H9 (cell line): ENCODE data around the gene INSYN2B. TPM values are rescaled to one million over a fixed set of nuclear protein-coding genes. Genes with fewer than 3 reads are reported as not detected.

Source experiments
- DNase-seq: peaks from one replicate; pipeline ENCODE4 v3.0.0-alpha.2; 2017
- H2AFZ ChIP-seq: one replicate; pipeline ENCODE4 v1.6.1; 2013; ENCODE audit warnings: mild to moderate bottlenecking, low read length, control low read depth, moderate library complexity
- H2AK5ac ChIP-seq: 2 replicates; pipeline ENCODE4 v1.6.1; 2013; ENCODE audit warnings: low read length, control low read depth, mixed read lengths; ENCODE audit not compliant: insufficient read length
- H2BK120ac ChIP-seq: one replicate; pipeline ENCODE4 v1.6.1; 2013; ENCODE audit warnings: low read depth, mild to moderate bottlenecking, low read length, control low read depth, inconsistent platforms; ENCODE audit not compliant: poor library complexity, severe bottlenecking
- H2BK12ac ChIP-seq: 2 replicates; pipeline ENCODE4 v1.6.1; 2013; ENCODE audit warnings: low read length, control low read depth, mixed read lengths, low read depth; ENCODE audit not compliant: insufficient read length
- H2BK15ac ChIP-seq: 2 replicates; pipeline ENCODE4 v1.6.1; 2013; ENCODE audit warnings: low read depth, low read length, control low read depth
- H2BK20ac ChIP-seq: one replicate; pipeline ENCODE4 v1.6.1; 2013; ENCODE audit warnings: low read depth, mild to moderate bottlenecking, low read length, control low read depth, inconsistent platforms; ENCODE audit not compliant: poor library complexity, severe bottlenecking
- H2BK5ac ChIP-seq: 2 replicates; pipeline ENCODE4 v1.6.1; 2013; ENCODE audit warnings: low read length, control low read depth, mixed read lengths; ENCODE audit not compliant: insufficient read length
- H3K14ac ChIP-seq: 2 replicates; pipeline ENCODE4 v1.6.1; 2013; ENCODE audit warnings: low read length, control low read depth; ENCODE audit not compliant: insufficient read depth
- H3K18ac ChIP-seq: 2 replicates; pipeline ENCODE4 v1.6.1; 2013; ENCODE audit warnings: low read depth, mild to moderate bottlenecking, mixed read lengths, low read length, control low read depth; ENCODE audit not compliant: insufficient read length
- H3K23ac ChIP-seq: 2 replicates; pipeline ENCODE4 v1.6.1; 2013; ENCODE audit warnings: low read length, control low read depth, mixed read lengths, low read depth; ENCODE audit not compliant: insufficient read length
- H3K23me2 ChIP-seq: 2 replicates; pipeline ENCODE4 v1.6.1; 2013; ENCODE audit warnings: low read depth, mild to moderate bottlenecking, mixed read lengths, low read length, control low read depth; ENCODE audit not compliant: insufficient read length, poor library complexity, severe bottlenecking
- H3K27ac ChIP-seq: 2 replicates; pipeline ENCODE4 v1.5.1; 2013; ENCODE audit warnings: low read length, control low read depth, mixed read lengths, low read depth; ENCODE audit not compliant: insufficient read length
- H3K27me3 ChIP-seq: 2 replicates; pipeline ENCODE4 v1.6.1; 2013; ENCODE audit warnings: low read length, control low read depth, inconsistent platforms; ENCODE audit not compliant: insufficient read depth
- H3K4ac ChIP-seq: 2 replicates; pipeline ENCODE4 v1.6.1; 2013; ENCODE audit warnings: low read depth, mild to moderate bottlenecking, control low read depth, inconsistent platforms, low read length, moderate library complexity
- H3K4me1 ChIP-seq: 2 replicates; pipeline ENCODE4 v1.6.1; 2013; ENCODE audit warnings: low read length, control low read depth, inconsistent platforms; ENCODE audit not compliant: insufficient read depth
- H3K4me2 ChIP-seq: 2 replicates; pipeline ENCODE4 v1.6.1; 2013; ENCODE audit warnings: low read length, control low read depth, mixed read lengths; ENCODE audit not compliant: insufficient read length, insufficient read depth
- H3K56ac ChIP-seq: 2 replicates; pipeline ENCODE4 v1.6.1; 2013; ENCODE audit warnings: low read depth, mild to moderate bottlenecking, mixed read lengths, low read length, control low read depth; ENCODE audit not compliant: insufficient read length
- H3K79me1 ChIP-seq: 2 replicates; pipeline ENCODE4 v1.6.1; 2013; ENCODE audit warnings: low read depth, mild to moderate bottlenecking, moderate library complexity, low read length, control low read depth, inconsistent platforms; ENCODE audit not compliant: insufficient read depth, poor library complexity, severe bottlenecking
- H3K79me2 ChIP-seq: 2 replicates; pipeline ENCODE4 v1.6.1; 2013; ENCODE audit warnings: low read length, control low read depth, inconsistent platforms; ENCODE audit not compliant: insufficient read depth
- H3K9ac ChIP-seq: 2 replicates; pipeline ENCODE4 v1.6.1; 2013; ENCODE audit warnings: low read length, control low read depth, mixed read lengths; ENCODE audit not compliant: insufficient read length; ENCODE audit errors: extremely low read depth
- H3K9me3 ChIP-seq: one replicate; pipeline ENCODE4 v1.6.1; 2013; ENCODE audit warnings: low read depth, low read length, inconsistent platforms; ENCODE audit not compliant: control insufficient read depth
- H3T11ph ChIP-seq: one replicate; pipeline ENCODE4 v1.6.1; 2013; ENCODE audit warnings: mild to moderate bottlenecking, low read length, control low read depth, inconsistent platforms
- H4K20me1 ChIP-seq: one replicate; pipeline ENCODE4 v1.6.1; 2013; ENCODE audit not compliant: control insufficient read depth, insufficient read length, insufficient read depth
- H4K5ac ChIP-seq: 2 replicates; pipeline ENCODE4 v1.6.1; 2013; ENCODE audit warnings: low read depth, mild to moderate bottlenecking, mixed read lengths, low read length, control low read depth; ENCODE audit not compliant: insufficient read length
- H4K8ac ChIP-seq: replicated peaks from 2 replicates; pipeline ENCODE4 v1.6.1; 2013; ENCODE audit warnings: low read length, control low read depth, mixed read lengths, low read depth; ENCODE audit not compliant: insufficient read length
- H4K91ac ChIP-seq: 2 replicates; pipeline ENCODE4 v1.6.1; 2013; ENCODE audit warnings: low read depth, mild to moderate bottlenecking, moderate library complexity, mixed read lengths, low read length, control low read depth; ENCODE audit not compliant: insufficient read length
- H3K27ac Mint-ChIP-seq, 3 experiments: 2 replicates in 2 of 3; 3 replicates in 1 of 3; pipeline ENCODE4 v1.8.0; 2020 to 2021; ENCODE audit warnings: mixed read lengths in 3 of 3, mild to moderate bottlenecking in 1 of 3, moderate library complexity in 1 of 3
- H3K27me3 Mint-ChIP-seq: 2 replicates; pipeline ENCODE4 v1.8.0; 2021; ENCODE audit warnings: low read depth, mild to moderate bottlenecking, moderate library complexity, mixed read lengths
- H3K36me3 Mint-ChIP-seq, 3 experiments: 2 replicates in 2 of 3; 3 replicates in 1 of 3; pipeline ENCODE4 v1.8.0; 2020 to 2021; ENCODE audit warnings: low read depth in 3 of 3, mixed read lengths in 3 of 3; ENCODE audit not compliant: insufficient read depth in 1 of 3
- H3K4me1 Mint-ChIP-seq, 2 experiments: 2 replicates each; pipeline ENCODE4 v1.8.0; 2020; ENCODE audit warnings: mixed read lengths in 2 of 2
- H3K4me3 Mint-ChIP-seq, 2 experiments: 2 replicates in 1 of 2; 3 replicates in 1 of 2; pipeline ENCODE4 v1.8.0; 2020 to 2021; ENCODE audit warnings: mild to moderate bottlenecking in 2 of 2, mixed read lengths in 2 of 2, moderate library complexity in 1 of 2
- H3K9me3 Mint-ChIP-seq, 2 experiments: 2 replicates in 1 of 2; 3 replicates in 1 of 2; pipeline ENCODE4 v1.8.0; 2020; ENCODE audit warnings: mild to moderate bottlenecking in 2 of 2, mixed read lengths in 2 of 2, moderate library complexity in 1 of 2
- WGBS: extraction: QIAGEN DNeasy Blood & Tissue Kit; methylation state at CpG from one replicate; pipeline ENCODE4 v1.1.7; 2013; ENCODE audit warnings: missing lambda C conversion rate, low lambda C conversion rate, mixed read lengths; ENCODE audit not compliant: insufficient read length; ENCODE audit errors: extremely low coverage; 5-methylcytosine and 5-hydroxymethylcytosine counted together
- total RNA-seq: library from RNA; stranded (reverse); gene quantifications from 2 replicates; pipeline ENCODE4 v1.2.1, GENCODE V29; 2021
- TF ChIP-seq, protein P1 (sequence below): fragments of 200-600 bp; sonication (generic); conservative IDR thresholded peaks from 3 replicates; pipeline ENCODE4 v1.8.0; 2021; ENCODE audit warnings: antibody characterized with exemption, mild to moderate bottlenecking

INSYN2B gene
- total RNA-seq, 1 experiment from 2014 or later, result not detected

GRCh38 chr5:169946743-169947295, 33.5 kb downstream of the INSYN2B start:
- no peak overlapping the region for H3K4me3 Mint-ChIP-seq
- H3K27ac Mint-ChIP-seq, result no peak overlapping the region
- H3K79me1 ChIP-seq, result no peaks in the 10 kb centered on the region
- no peak overlapping the region for H4K91ac ChIP-seq
- no peaks in the 10 kb centered on the region for H4K20me1 ChIP-seq
- H3K36me3 Mint-ChIP-seq, result no peaks in the 10 kb centered on the region
- H3K27ac ChIP-seq, result no peak overlapping the region
- peaks cover 8% of the 10 kb centered on the region for H3K27me3 Mint-ChIP-seq
- no peaks in the 10 kb centered on the region for H3K9me3 ChIP-seq
- no peak for DNase-seq
- no peak overlapping the region for H3K56ac ChIP-seq
- no peaks in the 10 kb centered on the region for H3K79me2 ChIP-seq
- H2BK12ac ChIP-seq, result no peak overlapping the region
- H3K4me1 Mint-ChIP-seq, result peaks cover 24 to 27% of the 10 kb centered on the region in 2 experiments
- no peak overlapping the region for H3K23ac ChIP-seq
- H3K23me2 ChIP-seq, result no peaks in the 10 kb centered on the region
- no peak overlapping the region for H3K14ac ChIP-seq
- H3K9ac ChIP-seq, result no peak overlapping the region
- no peak overlapping the region for H2AFZ ChIP-seq
- H4K8ac ChIP-seq, result no peak overlapping the region
- no CpG with 5 or more reads among the region's 5 CpGs for WGBS
- no peak overlapping the region for H3T11ph ChIP-seq
- TF ChIP-seq, protein P1, sequence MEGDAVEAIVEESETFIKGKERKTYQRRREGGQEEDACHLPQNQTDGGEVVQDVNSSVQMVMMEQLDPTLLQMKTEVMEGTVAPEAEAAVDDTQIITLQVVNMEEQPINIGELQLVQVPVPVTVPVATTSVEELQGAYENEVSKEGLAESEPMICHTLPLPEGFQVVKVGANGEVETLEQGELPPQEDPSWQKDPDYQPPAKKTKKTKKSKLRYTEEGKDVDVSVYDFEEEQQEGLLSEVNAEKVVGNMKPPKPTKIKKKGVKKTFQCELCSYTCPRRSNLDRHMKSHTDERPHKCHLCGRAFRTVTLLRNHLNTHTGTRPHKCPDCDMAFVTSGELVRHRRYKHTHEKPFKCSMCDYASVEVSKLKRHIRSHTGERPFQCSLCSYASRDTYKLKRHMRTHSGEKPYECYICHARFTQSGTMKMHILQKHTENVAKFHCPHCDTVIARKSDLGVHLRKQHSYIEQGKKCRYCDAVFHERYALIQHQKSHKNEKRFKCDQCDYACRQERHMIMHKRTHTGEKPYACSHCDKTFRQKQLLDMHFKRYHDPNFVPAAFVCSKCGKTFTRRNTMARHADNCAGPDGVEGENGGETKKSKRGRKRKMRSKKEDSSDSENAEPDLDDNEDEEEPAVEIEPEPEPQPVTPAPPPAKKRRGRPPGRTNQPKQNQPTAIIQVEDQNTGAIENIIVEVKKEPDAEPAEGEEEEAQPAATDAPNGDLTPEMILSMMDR, result no peak
- no peak overlapping the region for H4K5ac ChIP-seq
- H3K4me2 ChIP-seq, result no peak overlapping the region
- H2BK20ac ChIP-seq, result no peak overlapping the region
- H2AK5ac ChIP-seq, result no peak overlapping the region
- H3K9me3 Mint-ChIP-seq, result peaks cover 2 to 4% of the 10 kb centered on the region in 2 experiments; a peak in 4 of 5 replicates
- peaks cover 4% of the 10 kb centered on the region; the same call in 1 of the 2 replicates for H3K4me1 ChIP-seq
- no peaks in the 10 kb centered on the region for H3K27me3 ChIP-seq
- H2BK15ac ChIP-seq, result no peak overlapping the region
- H2BK5ac ChIP-seq, result no peak overlapping the region
- no peak overlapping the region for H3K4ac ChIP-seq
- no peak overlapping the region for H3K18ac ChIP-seq
- H2BK120ac ChIP-seq, result no peak overlapping the region
